OCI-LY7 (cell line): ENCODE results near the gene WRNIP1. TPM values are rescaled to one million over a fixed set of nuclear protein-coding genes. Genes with fewer than 3 reads are reported as not detected.
A peak's percentile ranks its signal among the peaks of the same experiment; 100 is the strongest.
"Not testable (repeated sequence)": the region's sequence is repeated elsewhere in the genome, so short reads cannot be mapped to it uniquely, and the experiment has no call there.

Experiments
- BruUV-seq: library from RNA; stranded (reverse); fragments of 400-500 nt; replicated peaks from 2 replicates; lab custom pipeline; 2021; lab: Mats Ljungman, UMichigan
- CTCF ChIA-PET: fragments of 300-600 bp; sonication (Branson Sonifier 250); formaldehyde crosslinking; loops from one replicate; lab custom pipeline; 2022; ENCODE audit warnings: antibody characterized with exemption; ENCODE audit not compliant: unreplicated experiment; lab: Charles Lee
- POLR2A ChIA-PET: fragments of 300-600 bp; sonication (Branson Sonifier 250); formaldehyde crosslinking; loops from one replicate; lab custom pipeline; 2022; ENCODE audit warnings: antibody characterized with exemption; lab: Charles Lee
- DNase-seq: peaks from one replicate; pipeline ENCODE4 v3.0.0-alpha.2; 2015; ENCODE audit warnings: low spot score
- H2AFZ ChIP-seq: fragments of 200-600 bp; sonication (generic), shearing (Covaris generic); 2 replicates; pipeline ENCODE4 v1.6.1; 2014; ENCODE audit warnings: mild to moderate bottlenecking, antibody characterized with exemption, low read length, moderate library complexity
- H3K27ac ChIP-seq: fragments of 200-600 bp; sonication (generic); 2 replicates; pipeline ENCODE4 v1.5.1; 2014; ENCODE audit warnings: mixed run types, low read depth, mild to moderate bottlenecking, moderate library complexity, low read length, inconsistent platforms; ENCODE audit not compliant: poor library complexity, severe bottlenecking
- H3K36me3 ChIP-seq: fragments of 200-600 bp; sonication (generic); 2 replicates; pipeline ENCODE4 v1.6.1; 2014; ENCODE audit warnings: mild to moderate bottlenecking, antibody characterized with exemption, low read length, moderate library complexity, mixed read lengths; ENCODE audit not compliant: insufficient read depth
- H3K4me1 ChIP-seq: fragments of 200-600 bp; sonication (generic); 2 replicates; pipeline ENCODE4 v1.5.1; 2014; ENCODE audit warnings: mild to moderate bottlenecking, low read length; ENCODE audit not compliant: insufficient read depth, poor library complexity, severe bottlenecking
- H3K4me2 ChIP-seq: fragments of 200-600 bp; sonication (generic); 2 replicates; pipeline ENCODE4 v1.6.1; 2014; ENCODE audit warnings: mild to moderate bottlenecking, low read length
- H3K4me3 ChIP-seq: fragments of 200-600 bp; sonication (generic); 2 replicates; pipeline ENCODE4 v1.5.1; 2014; ENCODE audit warnings: mild to moderate bottlenecking, low read depth, low read length; ENCODE audit not compliant: poor library complexity, severe bottlenecking
- H3K79me2 ChIP-seq: fragments of 200-600 bp; sonication (generic); 2 replicates; pipeline ENCODE4 v1.6.1; 2016; ENCODE audit warnings: low read depth, mild to moderate bottlenecking, low read length, moderate library complexity, mixed read lengths; ENCODE audit not compliant: insufficient read depth
- H3K9me2 ChIP-seq: fragments of 200-600 bp; sonication (generic); 2 replicates; pipeline ENCODE4 v1.6.1; 2016; ENCODE audit warnings: mild to moderate bottlenecking, low read length, mixed read lengths; ENCODE audit not compliant: insufficient read depth
- H3K9me3 ChIP-seq: fragments of 200-600 bp; sonication (generic); 2 replicates; pipeline ENCODE4 v1.6.1; 2014; ENCODE audit warnings: mild to moderate bottlenecking, mixed run types, low read length, mixed read lengths
- H4K20me1 ChIP-seq: fragments of 200-600 bp; sonication (generic); 2 replicates; pipeline ENCODE4 v1.6.1; 2014; ENCODE audit warnings: mild to moderate bottlenecking, antibody characterized with exemption, low read length, moderate library complexity, mixed read lengths; ENCODE audit not compliant: insufficient read depth
- EZH2phosphoT487 ChIP-seq: fragments of 200-600 bp; sonication (generic); IDR thresholded peaks from 2 replicates; pipeline ENCODE4 v1.6.1; 2018; ENCODE audit warnings: low read depth, borderline replicate concordance, mild to moderate bottlenecking, mixed run types, antibody characterized with exemption, low read length, moderate library complexity, mixed read lengths
- intact Hi-C: fragments of 100-400 bp; cut with micrococcal nuclease; formaldehyde crosslinking; loops from one replicate; pipeline ENCODE4 v1.10.0; 2022; ENCODE audit not compliant: unreplicated experiment
- total RNA-seq, 2 experiments: library from RNA; depleted of rRNA in 1 of 2; stranded (reverse); fragments of >200 nt in 1 of 2; shearing (Covaris generic) in 1 of 2; gene quantifications; 2 replicates each; pipeline ENCODE4 v1.2.3, GENCODE V29; 2014 to 2022
- TF ChIP-seq, protein P1 (sequence below): fragments of 200-600 bp; sonication (generic); conservative IDR thresholded peaks from 2 replicates; pipeline ENCODE4 v1.5.1; 2014; ENCODE audit warnings: mild to moderate bottlenecking, antibody characterized with exemption, low read length, moderate library complexity, mixed read lengths

The WRNIP1 gene
- total RNA-seq, 2 experiments from 2014 or later = 43.8 to 54.2 TPM

DNA sequence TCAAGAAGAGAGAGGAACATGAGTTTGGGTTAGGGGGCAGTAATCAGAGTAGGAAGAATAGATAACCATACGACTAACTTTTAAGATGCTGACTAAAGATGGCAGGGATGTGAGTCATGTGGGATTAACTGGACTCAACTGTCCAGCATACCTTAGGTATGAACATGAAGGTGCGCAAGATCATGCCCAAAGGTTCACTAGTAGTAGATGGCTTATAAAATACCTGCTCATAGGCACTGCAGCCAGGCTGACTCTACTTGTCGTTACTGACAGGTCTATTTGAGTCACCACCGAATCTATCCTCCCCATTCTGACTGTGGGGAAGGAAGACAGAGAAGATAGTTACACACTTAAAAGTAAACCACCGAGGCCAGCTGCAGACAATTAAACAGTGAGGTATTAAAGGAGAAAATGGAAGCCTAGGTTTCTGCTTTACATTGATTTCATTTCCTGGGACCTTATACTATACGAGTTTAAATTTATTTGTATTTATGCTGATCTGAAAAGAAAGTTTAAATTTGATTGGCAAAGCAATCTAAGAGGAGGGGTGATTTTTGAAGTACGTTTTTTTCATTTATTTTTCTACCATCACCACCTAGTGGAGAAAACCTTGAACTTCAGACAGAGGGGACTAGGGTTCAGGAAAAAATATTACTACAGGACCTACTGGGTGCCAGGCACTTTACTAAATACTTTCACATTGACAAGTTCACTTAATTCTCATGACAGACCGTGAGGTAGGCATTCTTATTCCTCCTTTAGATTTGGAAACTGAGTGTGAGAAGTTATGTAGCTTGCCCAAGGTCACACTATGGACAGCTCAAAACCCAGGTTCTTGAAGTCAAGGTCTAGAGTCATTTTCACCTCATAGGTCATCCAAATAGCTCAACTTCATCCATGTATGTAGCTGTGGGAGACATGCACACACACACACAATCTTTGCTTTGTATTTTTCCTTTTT is 4.0 kb upstream of the WRNIP1 start:
- Histone ChIP-seq H4K20me1 (no peaks in the 10 kb centered on the region), H3K36me3 (no peaks in the 10 kb centered on the region; the same call in 1 of the 2 replicates), H3K4me3 (no peak overlapping the region), H3K4me1 (peaks cover 7% of the 10 kb centered on the region), H3K79me2 (peaks cover 4% of the 10 kb centered on the region), H3K27ac (no peak overlapping the region), H3K9me3 (peaks cover 5% of the 10 kb centered on the region; the same call in 1 of the 2 replicates), H3K4me2 (no peak overlapping the region), H2AFZ (no peak overlapping the region), H3K9me2 (no peaks in the 10 kb centered on the region)
- intact Hi-C loops = loop anchor here (10.0 kb wide), 1 partner anchor 594 kb away; no protein-coding TSS in a partner anchor
- no TSS peak for BruUV-seq
- TF ChIP-seq, protein P1, sequence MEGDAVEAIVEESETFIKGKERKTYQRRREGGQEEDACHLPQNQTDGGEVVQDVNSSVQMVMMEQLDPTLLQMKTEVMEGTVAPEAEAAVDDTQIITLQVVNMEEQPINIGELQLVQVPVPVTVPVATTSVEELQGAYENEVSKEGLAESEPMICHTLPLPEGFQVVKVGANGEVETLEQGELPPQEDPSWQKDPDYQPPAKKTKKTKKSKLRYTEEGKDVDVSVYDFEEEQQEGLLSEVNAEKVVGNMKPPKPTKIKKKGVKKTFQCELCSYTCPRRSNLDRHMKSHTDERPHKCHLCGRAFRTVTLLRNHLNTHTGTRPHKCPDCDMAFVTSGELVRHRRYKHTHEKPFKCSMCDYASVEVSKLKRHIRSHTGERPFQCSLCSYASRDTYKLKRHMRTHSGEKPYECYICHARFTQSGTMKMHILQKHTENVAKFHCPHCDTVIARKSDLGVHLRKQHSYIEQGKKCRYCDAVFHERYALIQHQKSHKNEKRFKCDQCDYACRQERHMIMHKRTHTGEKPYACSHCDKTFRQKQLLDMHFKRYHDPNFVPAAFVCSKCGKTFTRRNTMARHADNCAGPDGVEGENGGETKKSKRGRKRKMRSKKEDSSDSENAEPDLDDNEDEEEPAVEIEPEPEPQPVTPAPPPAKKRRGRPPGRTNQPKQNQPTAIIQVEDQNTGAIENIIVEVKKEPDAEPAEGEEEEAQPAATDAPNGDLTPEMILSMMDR = peak; percentile 76
- TF ChIP-seq EZH2phosphoT487 = no peak
- POLR2A ChIA-PET = interaction anchor here (0.6 to 1.3 kb wide), 2 partner anchors 9 to 11 kb away, joined by 4 to 6 read pairs; partner anchors contain the start of gene MYLK4
- DNase-seq = peak; percentile 28
- CTCF ChIA-PET = interaction anchor here (0.6 kb wide), 1 partner anchor 139 kb away, joined by 3 read pairs; no protein-coding TSS in a partner anchor

DNA sequence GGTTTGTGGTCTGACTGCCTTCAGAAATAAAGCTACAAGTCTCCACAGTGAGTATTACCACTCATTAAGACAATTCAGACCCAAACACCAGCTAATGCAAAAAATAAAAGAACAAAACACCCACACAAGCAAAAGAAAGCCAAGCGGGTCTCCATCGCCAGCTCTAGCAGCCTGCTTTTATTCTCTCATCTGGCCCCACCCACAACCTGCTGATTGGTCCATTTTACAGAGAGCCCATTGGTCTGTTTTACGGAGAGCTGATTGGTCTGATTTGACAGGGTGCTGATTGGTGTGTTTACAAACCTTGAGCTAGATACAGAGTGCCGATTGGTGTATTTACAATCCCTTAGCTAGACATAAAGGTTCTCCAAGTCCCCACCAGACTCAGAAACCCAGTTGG is 2.3 kb upstream of the WRNIP1 start:
- H3K9me3 ChIP-seq, H2AFZ ChIP-seq, H3K36me3 ChIP-seq, H4K20me1 ChIP-seq, BruUV-seq, H3K9me2 ChIP-seq, H3K4me2 ChIP-seq, H3K27ac ChIP-seq, CTCF ChIA-PET, H3K4me3 ChIP-seq: not testable (repeated sequence)
- POLR2A ChIA-PET = interaction anchor here (0.6 to 1.5 kb wide), 4 partner anchors 9 to 173 kb away, joined by 3 to 6 read pairs (median 3); partner anchors contain the start of gene MYLK4
- intact Hi-C loops = loop anchor here (10.0 kb wide), 1 partner anchor 592 kb away; no protein-coding TSS in a partner anchor
- Histone ChIP-seq H3K79me2 (peaks cover 22% of the 10 kb centered on the region), H3K4me1 (peaks cover 13% of the 10 kb centered on the region)
- DNase-seq = peak; percentile 16

DNA sequence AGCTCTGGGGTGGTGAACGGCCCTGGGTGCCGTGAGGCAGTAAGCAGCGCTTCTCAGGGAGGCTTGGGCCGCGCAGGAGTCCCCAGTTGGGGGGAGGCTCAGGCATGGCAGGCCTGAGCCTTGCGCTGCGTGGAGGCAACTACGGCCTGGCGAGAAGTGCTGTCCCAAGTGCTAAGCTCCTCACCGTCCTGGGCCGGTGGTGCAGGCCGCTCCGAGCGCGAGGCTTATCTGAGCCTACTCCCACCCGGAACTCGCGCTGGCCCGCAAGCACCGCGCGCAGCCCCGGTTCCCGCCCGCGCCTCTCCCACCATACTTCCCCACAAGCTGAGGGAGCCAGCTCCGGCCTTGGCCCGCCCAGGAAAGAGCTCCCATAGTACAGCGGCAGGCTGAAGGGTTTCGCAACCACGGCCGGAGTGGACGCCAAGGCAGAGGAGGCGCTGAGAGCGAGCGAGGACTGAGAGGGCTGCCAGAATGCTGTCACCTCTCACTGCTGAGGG is 1.8 kb upstream of the WRNIP1 start:
- CTCF ChIA-PET = no interaction called here
- POLR2A ChIA-PET = interaction anchor here (0.6 to 1.5 kb wide), 5 partner anchors 8 to 174 kb away, joined by 3 read pairs; partner anchors contain the start of gene MYLK4
- H3K4me2 ChIP-seq = no peak overlapping the region

More for the DNA sequence above, 1.8 kb upstream of the WRNIP1 start:
- BruUV-seq = no TSS peak
- Histone ChIP-seq H3K27ac (no peak overlapping the region), H3K4me3 (no peak overlapping the region), H3K36me3 (peaks cover 9% of the 10 kb centered on the region), H3K79me2 (peaks cover 27% of the 10 kb centered on the region), H2AFZ (no peak overlapping the region), H3K9me2 (no peaks in the 10 kb centered on the region), H3K4me1 (peaks cover 18% of the 10 kb centered on the region), H4K20me1 (peaks cover 15% of the 10 kb centered on the region), H3K9me3 (peaks cover 5% of the 10 kb centered on the region; the same call in 1 of the 2 replicates)
- no peak for DNase-seq
- intact Hi-C loops = loop anchor here (10.0 kb wide), 1 partner anchor 591 kb away; no protein-coding TSS in a partner anchor
- TF ChIP-seq, protein P1 = no peak
- TF ChIP-seq EZH2phosphoT487 = no peak
